ENCODE data around the gene IDUA. TPM values are rescaled to one million over a fixed set of nuclear protein-coding genes. Genes with fewer than 3 reads are reported as not detected.
A peak's percentile ranks its signal among the peaks of the same experiment; 100 is the strongest.

The IDUA gene
- total RNA-seq, 1 donor from 2014 or later = 37.2 TPM

- DNase-seq (ENCODE audit: extremely low spot score, unreplicated experiment) = no peak
- H3K4me3 Mint-ChIP-seq = peak overlapping the region; percentile 46
- peaks cover 3% of the 10 kb centered on the region for H3K27me3 Mint-ChIP-seq
- no peaks in the 10 kb centered on the region for H3K9me3 Mint-ChIP-seq
- TF ChIP-seq CTCF (conservative IDR thresholded peaks at IDR 0.05) = no peak
- H3K36me3 Mint-ChIP-seq = no peaks in the 10 kb centered on the region
- peaks cover 15% of the 10 kb centered on the region for H3K4me1 Mint-ChIP-seq (ENCODE audit: unreplicated experiment)
- no peak overlapping the region for H3K27ac Mint-ChIP-seq
Observed at GRCh38 chr4:1039493-1040343, 52.9 kb downstream of the IDUA start.

- Mint-ChIP-seq H3K4me1 (ENCODE audit: unreplicated experiment) (peaks cover 15% of the 10 kb centered on the region), H3K9me3 (no peaks in the 10 kb centered on the region), H3K36me3 (no peaks in the 10 kb centered on the region), H3K27me3 (peaks cover 3% of the 10 kb centered on the region), H3K27ac (no peak overlapping the region), H3K4me3 (peak overlapping the region; percentile 46)
- no peak for DNase-seq (ENCODE audit: extremely low spot score, unreplicated experiment)
- TF ChIP-seq CTCF (conservative IDR thresholded peaks at IDR 0.05) = no peak
Observed at GRCh38 chr4:1040344-1041146, 53.7 kb downstream of the IDUA start.

- Mint-ChIP-seq H3K4me1 (ENCODE audit: unreplicated experiment) (peaks cover 15% of the 10 kb centered on the region), H3K4me3 (peak overlapping the region; percentile 61), H3K27ac (peak overlapping the region; percentile 73), H3K27me3 (peaks cover 3% of the 10 kb centered on the region), H3K36me3 (no peaks in the 10 kb centered on the region), H3K9me3 (no peaks in the 10 kb centered on the region)
- TF ChIP-seq CTCF (conservative IDR thresholded peaks at IDR 0.05) = no peak
- no peak for DNase-seq (ENCODE audit: extremely low spot score, unreplicated experiment)
Observed at GRCh38 chr4:1041147-1041935, 54.5 kb downstream of the IDUA start.

GRCh38 chr4:1041936-1042330, 55.1 kb downstream of the IDUA start:
- Mint-ChIP-seq H3K4me1 (ENCODE audit: unreplicated experiment) (peaks cover 15% of the 10 kb centered on the region), H3K4me3 (peak overlapping the region; percentile 61), H3K9me3 (no peaks in the 10 kb centered on the region), H3K27me3 (peaks cover 3% of the 10 kb centered on the region), H3K27ac (peak overlapping the region; percentile 73), H3K36me3 (no peaks in the 10 kb centered on the region)
- no peak for DNase-seq (ENCODE audit: extremely low spot score, unreplicated experiment)
- TF ChIP-seq CTCF (conservative IDR thresholded peaks at IDR 0.05) = no peak

- no peak for DNase-seq (ENCODE audit: extremely low spot score, unreplicated experiment)
- no peak overlapping the region for H3K4me3 Mint-ChIP-seq
- H3K36me3 Mint-ChIP-seq = no peaks in the 10 kb centered on the region
- peaks cover 15% of the 10 kb centered on the region for H3K4me1 Mint-ChIP-seq (ENCODE audit: unreplicated experiment)
- no peaks in the 10 kb centered on the region for H3K9me3 Mint-ChIP-seq
- no peak for TF ChIP-seq CTCF (conservative IDR thresholded peaks at IDR 0.05)
- no peak overlapping the region for H3K27ac Mint-ChIP-seq
- H3K27me3 Mint-ChIP-seq = peaks cover 3% of the 10 kb centered on the region
Observed at GRCh38 chr4:1042352-1043055, 55.7 kb downstream of the IDUA start.
